PFSK-1 (cell line): ENCODE results near the gene SF1.

ENCODE experiments used
- FOXP2 ChIP-seq: optimal IDR thresholded peaks from 2 replicates; pipeline ENCODE3; 2011; ENCODE audit warnings: borderline replicate concordance, control low read depth, inconsistent platforms; ENCODE audit not compliant: insufficient read depth; ENCODE audit errors: extremely low read length, extremely low read depth
- POLR2AphosphoS5 ChIP-seq: IDR thresholded peaks from 2 replicates; pipeline ENCODE4 v1.6.1; 2012; ENCODE audit warnings: low read depth, mild to moderate bottlenecking, control low read depth, low read length, moderate library complexity
- REST ChIP-seq, 2 experiments: IDR thresholded peaks; 2 replicates each; pipeline versions ENCODE4 v1.6.1 to v1.8.0; 2011 to 2012; ENCODE audit warnings: low read depth in 2 of 2, low read length in 2 of 2, control low read depth in 1 of 2, inconsistent platforms in 1 of 2, mild to moderate bottlenecking in 1 of 2, moderate library complexity in 1 of 2; ENCODE audit not compliant: insufficient read depth in 1 of 2
- SIN3A ChIP-seq: IDR thresholded peaks from 2 replicates; pipeline ENCODE4 v1.6.1; 2012; ENCODE audit warnings: mild to moderate bottlenecking, low read length, moderate library complexity, borderline replicate concordance; ENCODE audit not compliant: insufficient read depth
- TAF1 ChIP-seq: IDR thresholded peaks from 2 replicates; pipeline ENCODE4 v1.6.1; 2012; ENCODE audit warnings: low read length, control low read depth, borderline replicate concordance; ENCODE audit not compliant: insufficient read depth

The SF1 gene

DNA sequence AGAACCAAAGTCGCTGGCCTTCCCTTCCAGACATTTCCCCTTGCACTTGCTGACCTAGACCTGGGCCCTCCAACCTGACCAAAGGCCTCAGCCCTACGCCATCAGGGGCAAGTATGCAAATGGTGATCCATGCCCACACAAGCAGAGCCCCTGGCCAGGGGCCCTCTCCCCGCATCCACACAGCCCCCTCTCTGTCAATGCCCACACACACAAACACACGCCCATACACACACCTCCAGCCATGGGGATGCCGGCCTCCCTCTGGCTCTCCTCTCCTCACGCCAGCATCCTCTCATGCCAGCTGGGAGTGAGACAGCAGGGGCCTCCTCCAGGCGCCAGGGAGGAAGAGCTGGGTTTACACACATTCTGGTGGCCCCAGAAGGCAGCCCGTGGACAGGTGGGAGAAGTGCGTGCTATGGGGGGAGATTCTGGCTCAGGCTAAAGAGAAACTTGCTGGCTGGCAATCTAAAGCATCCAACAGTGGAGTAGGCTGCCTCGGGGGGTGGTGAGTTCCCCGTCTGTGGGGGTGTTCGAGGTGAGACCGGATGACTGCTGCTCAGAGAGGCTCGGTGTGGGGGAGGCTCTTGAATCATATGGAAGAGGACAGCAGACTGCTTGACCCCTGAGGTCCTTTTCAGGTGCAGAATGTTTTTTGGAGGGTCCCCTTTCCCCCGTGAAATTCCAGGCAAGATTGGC, 60.1 kb downstream of the SF1 start:
- no peak for TF ChIP-seq POLR2AphosphoS5
- TF ChIP-seq REST (IDR thresholded peaks at IDR 0.05; ENCODE audit: insufficient read depth in 1 of 2, low read depth in 2 of 2, low read length in 2 of 2), result no peak
- TF ChIP-seq SIN3A, result no peak
- no peak for TF ChIP-seq TAF1
- TF ChIP-seq FOXP2, result no peak

GRCh38 chr11:64717268-64717578, 61.1 kb downstream of the SF1 start:
- TF ChIP-seq FOXP2, result no peak
- TF ChIP-seq REST (IDR thresholded peaks at IDR 0.05; ENCODE audit: insufficient read depth in 1 of 2, low read depth in 2 of 2, low read length in 2 of 2), result no peak
- TF ChIP-seq POLR2AphosphoS5, result no peak
- TF ChIP-seq TAF1, result no peak
- TF ChIP-seq SIN3A, result no peak

GRCh38 chr11:64716473-64717267, 61.7 kb downstream of the SF1 start:
- TF ChIP-seq POLR2AphosphoS5 (no peak), REST (IDR thresholded peaks at IDR 0.05; ENCODE audit: insufficient read depth in 1 of 2, low read depth in 2 of 2, low read length in 2 of 2) (no peak), TAF1 (no peak), FOXP2 (no peak)

GRCh38 chr11:64715756-64716472, 62.4 kb downstream of the SF1 start:
- TF ChIP-seq FOXP2, result no peak
- no peak for TF ChIP-seq POLR2AphosphoS5
- no peak for TF ChIP-seq TAF1
- TF ChIP-seq REST (IDR thresholded peaks at IDR 0.05; ENCODE audit: insufficient read depth in 1 of 2, low read depth in 2 of 2, low read length in 2 of 2), result no peak
- TF ChIP-seq SIN3A, result no peak
